Nephron (organoid): Measurements from ENCODE around the gene AIF1.
A peak's percentile ranks its signal among the peaks of the same experiment; 100 is the strongest.

ENCODE experiments used
- H3K27ac Mint-ChIP-seq, 3 experiments: 2 replicates each; pipeline ENCODE4 v1.8.0; 2020; ENCODE audit warnings: mixed read lengths in 3 of 3, mild to moderate bottlenecking in 2 of 3, moderate library complexity in 1 of 3
- H3K27me3 Mint-ChIP-seq: 2 replicates; pipeline ENCODE4 v1.8.0; 2021; ENCODE audit warnings: low read depth, mild to moderate bottlenecking, moderate library complexity, mixed read lengths
- H3K36me3 Mint-ChIP-seq: 2 replicates; pipeline ENCODE4 v1.8.0; 2020; ENCODE audit warnings: low read depth, mixed read lengths
- H3K4me1 Mint-ChIP-seq: 2 replicates; pipeline ENCODE4 v1.8.0; 2020; ENCODE audit warnings: mixed read lengths
- H3K4me3 Mint-ChIP-seq, 3 experiments: 2 replicates each; pipeline ENCODE4 v1.8.0; 2020; ENCODE audit warnings: mild to moderate bottlenecking in 3 of 3, mixed read lengths in 3 of 3, moderate library complexity in 2 of 3
- H3K9me3 Mint-ChIP-seq: 2 replicates; pipeline ENCODE4 v1.8.0; 2020; ENCODE audit warnings: mixed read lengths
- CTCF ChIP-seq, 3 experiments: fragments of 200-600 bp; sonication (generic); IDR thresholded peaks; one replicate each; pipeline ENCODE4 v1.5.0; 2021; ENCODE audit warnings: antibody characterized with exemption in 3 of 3; ENCODE audit not compliant: unreplicated experiment in 3 of 3

AIF1 gene

GRCh38 chr6:31657406-31658157, 42.5 kb downstream of the AIF1 start:
- peaks cover 18% of the 10 kb centered on the region for H3K36me3 Mint-ChIP-seq
- TF ChIP-seq CTCF (IDR thresholded peaks at IDR 0.05; ENCODE audit: unreplicated experiment in 3 of 3): no peak
- H3K27me3 Mint-ChIP-seq: no peaks in the 10 kb centered on the region
- peaks cover 59% of the 10 kb centered on the region for H3K4me1 Mint-ChIP-seq
- H3K9me3 Mint-ChIP-seq: no peaks in the 10 kb centered on the region
- peak overlapping the region; percentile 83 to 95 (median 89) for H3K4me3 Mint-ChIP-seq
- peak overlapping the region; percentile 50 to 70 (median 67) for H3K27ac Mint-ChIP-seq

DNA sequence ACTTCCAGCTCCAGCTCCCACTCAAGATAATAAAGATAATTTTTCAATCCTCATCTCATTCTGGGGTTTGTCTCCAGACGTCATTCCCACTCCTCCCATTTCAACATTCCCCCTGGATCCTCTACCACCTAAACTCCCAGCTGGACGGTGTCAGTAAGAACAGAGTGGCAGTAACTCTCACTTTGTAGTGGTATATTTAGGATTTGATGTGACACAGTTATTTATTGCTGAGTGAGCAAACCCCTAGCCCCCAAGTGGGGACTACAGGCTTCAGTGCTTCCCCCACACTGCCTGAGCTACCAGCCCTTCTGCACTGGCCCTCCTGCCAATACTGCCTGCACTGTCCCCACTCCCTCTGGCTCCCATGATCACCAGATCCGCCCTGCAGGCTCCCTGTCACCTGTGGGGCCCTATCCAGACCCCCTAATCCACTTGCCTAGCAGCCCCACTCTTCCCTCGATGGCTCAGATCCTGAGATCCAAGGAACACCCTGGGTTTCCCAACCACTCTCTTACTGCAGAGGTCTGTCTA, 43.2 kb downstream of the AIF1 start:
- peaks cover 56% of the 10 kb centered on the region for H3K4me1 Mint-ChIP-seq
- H3K4me3 Mint-ChIP-seq: peak overlapping the region; percentile 83 to 95 (median 89)
- peak overlapping the region; percentile 50 to 70 (median 67) for H3K27ac Mint-ChIP-seq
- no peaks in the 10 kb centered on the region for H3K27me3 Mint-ChIP-seq
- no peak for TF ChIP-seq CTCF (IDR thresholded peaks at IDR 0.05; ENCODE audit: unreplicated experiment in 3 of 3)
- H3K9me3 Mint-ChIP-seq: no peaks in the 10 kb centered on the region
- peaks cover 20% of the 10 kb centered on the region for H3K36me3 Mint-ChIP-seq

- Mint-ChIP-seq H3K27ac (peak overlapping the region; percentile 93 to 96 (median 94)), H3K36me3 (peaks cover 26% of the 10 kb centered on the region), H3K9me3 (no peaks in the 10 kb centered on the region), H3K4me1 (peaks cover 65% of the 10 kb centered on the region), H3K27me3 (no peaks in the 10 kb centered on the region), H3K4me3 (peak overlapping the region; percentile 83 to 95 (median 89))
- no peak for TF ChIP-seq CTCF (IDR thresholded peaks at IDR 0.05; ENCODE audit: unreplicated experiment in 3 of 3)
These were observed 44.1 kb downstream of the AIF1 start for GRCh38 chr6:31658983-31659648.

GRCh38 chr6:31659649-31660380, 44.8 kb downstream of the AIF1 start:
- H3K36me3 Mint-ChIP-seq: peaks cover 31% of the 10 kb centered on the region
- H3K9me3 Mint-ChIP-seq: no peaks in the 10 kb centered on the region
- H3K4me3 Mint-ChIP-seq: peak overlapping the region; percentile 83 to 95 (median 89)
- H3K27me3 Mint-ChIP-seq: no peaks in the 10 kb centered on the region
- TF ChIP-seq CTCF (IDR thresholded peaks at IDR 0.05; ENCODE audit: unreplicated experiment in 3 of 3): no peak
- peaks cover 72% of the 10 kb centered on the region for H3K4me1 Mint-ChIP-seq
- peak overlapping the region; percentile 93 to 96 (median 94) for H3K27ac Mint-ChIP-seq

DNA sequence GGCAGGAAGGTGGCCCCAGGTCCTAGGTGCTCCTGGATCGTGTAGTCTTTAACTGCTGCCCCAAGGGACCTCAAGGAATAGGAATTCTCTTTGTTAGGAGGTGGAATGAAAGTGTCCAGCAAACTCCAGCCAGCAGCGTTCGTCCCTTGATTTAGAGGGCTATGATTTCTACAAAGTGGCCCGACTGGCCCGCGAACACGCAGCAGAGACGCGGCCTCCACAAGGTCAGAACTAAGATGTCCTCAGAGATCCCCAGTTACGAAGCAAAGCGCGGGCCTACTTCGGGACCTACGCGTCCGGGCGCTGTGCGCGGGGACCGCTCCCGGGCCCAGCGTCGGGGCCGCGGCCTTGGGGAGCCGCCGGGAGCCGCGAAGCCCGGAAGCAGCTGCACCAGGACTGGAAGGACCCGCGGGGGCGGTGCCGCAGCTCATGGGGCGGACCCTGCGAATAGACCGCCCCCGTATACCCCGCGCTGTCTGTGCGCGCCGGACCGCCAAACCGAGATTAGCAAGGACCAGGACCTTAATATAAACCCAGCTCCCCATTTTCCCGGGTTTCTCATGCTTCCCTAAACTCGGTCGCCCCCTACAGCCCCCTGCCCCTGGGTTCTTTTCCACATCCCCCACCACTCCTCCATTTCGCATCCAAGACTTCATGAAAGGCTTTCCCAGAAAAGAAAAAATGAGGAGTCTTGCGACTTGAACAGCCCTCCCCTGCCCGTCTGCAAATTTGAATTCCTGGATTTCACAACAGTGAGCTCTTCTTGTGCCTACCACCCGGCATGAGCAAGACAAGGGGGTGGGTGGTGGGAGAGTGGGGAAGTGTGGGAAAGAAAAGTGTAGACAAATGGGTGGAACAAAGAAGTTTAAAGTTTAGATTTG, 45.6 kb downstream of the AIF1 start, which contains the start of gene C6orf47:
C6orf47 (minus strand) TSS at position 398 of the 881 bp plus-strand sequence. CDS start 831 bp downstream, outside the sequence.
- H3K27ac Mint-ChIP-seq: peak within 1 kb of the TSS; percentile 93 to 96 (median 94)

More for the DNA sequence above, 45.6 kb downstream of the AIF1 start, which contains the start of gene C6orf47:
- Mint-ChIP-seq H3K27me3 (no peaks in the 10 kb centered on the region), H3K4me1 (peaks cover 69% of the 10 kb centered on the region), H3K4me3 (peak within 1 kb of the TSS; percentile 83 to 95 (median 89)), H3K9me3 (no peaks in the 10 kb centered on the region), H3K36me3 (peaks cover 29% of the 10 kb centered on the region)
- no peak for TF ChIP-seq CTCF (IDR thresholded peaks at IDR 0.05; ENCODE audit: unreplicated experiment in 3 of 3)
